ACHN (cell line): ENCODE data around the gene MOB3B.

Experiments used
- DNase-seq: peaks from one replicate; pipeline ENCODE4 v3.0.0-alpha.2; 2015
- in situ Hi-C: cut with HindIII; loops from 2 replicates; pipeline ENCODE4 v1.10.0; 2017; ENCODE audit warnings: low sequenced_read_pairs, low pct_ligation_motif_present, low pct_unique_long_range_greater_than_20kb

Gene MOB3B

GRCh38 chr9:27440888-27441740 lies 88.5 kb downstream of the MOB3B start:
- DNase-seq: no peak
- in situ Hi-C loops: no loop called here

DNA sequence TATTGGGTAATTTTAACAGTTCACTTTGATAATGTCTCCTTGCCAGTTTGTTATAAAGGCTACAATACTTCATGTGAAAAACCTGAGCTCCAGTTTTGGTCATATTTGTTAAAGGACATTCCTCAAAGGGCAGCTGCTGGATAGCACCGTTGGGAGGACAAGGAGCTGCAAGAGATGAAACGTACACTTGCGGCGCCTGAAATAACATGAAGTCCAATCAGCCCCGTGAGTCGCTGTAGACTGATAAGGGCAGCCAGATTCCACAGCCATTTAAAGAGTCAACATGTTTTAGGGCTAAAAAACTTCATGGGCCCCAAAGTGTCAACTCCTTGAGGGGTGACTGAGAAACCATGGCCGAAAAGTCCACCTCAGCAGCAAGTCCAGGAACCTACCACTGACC lies 91.1 kb downstream of the MOB3B start:
- DNase-seq: no peak
- in situ Hi-C loops: no loop called here

DNA sequence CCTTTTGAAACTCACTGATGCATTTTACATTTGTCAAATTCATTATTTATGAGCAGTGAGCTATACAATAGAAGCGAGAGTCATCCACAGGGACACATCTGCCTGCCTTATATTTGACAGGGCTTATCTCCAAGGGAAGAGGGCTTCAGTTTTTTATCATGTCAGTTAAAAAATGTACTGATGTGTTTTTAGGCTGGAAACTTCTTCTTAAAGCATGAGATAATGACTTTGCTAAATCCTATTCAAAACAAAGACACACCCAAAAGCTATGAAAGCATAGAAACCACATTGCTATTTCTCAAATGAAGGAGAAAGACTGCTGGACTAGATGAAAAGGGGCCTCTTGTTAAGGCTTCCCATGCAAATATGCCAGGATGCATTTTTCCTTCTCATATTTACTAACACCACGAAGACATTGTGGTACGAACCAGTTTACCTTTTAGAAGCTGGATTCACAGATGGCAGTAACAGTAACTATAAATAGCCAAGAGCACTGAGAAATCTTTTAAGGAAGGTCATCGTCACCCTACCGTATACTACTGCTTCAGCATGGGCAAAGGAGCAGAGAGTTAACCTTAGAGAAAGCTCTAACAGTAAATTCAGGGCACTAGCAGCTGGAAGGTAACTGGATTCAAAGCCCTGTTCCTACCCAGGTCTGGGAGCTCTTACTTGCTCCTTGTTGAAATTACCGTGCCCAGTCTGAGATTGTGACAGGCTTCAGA lies 91.8 kb downstream of the MOB3B start:
- no peak for DNase-seq
- in situ Hi-C loops: no loop called here

GRCh38 chr9:27436234-27436633 lies 93.4 kb downstream of the MOB3B start:
- no peak for DNase-seq
- in situ Hi-C loops: no loop called here

GRCh38 chr9:27433631-27434325 lies 95.8 kb downstream of the MOB3B start:
- in situ Hi-C loops: no loop called here
- no peak for DNase-seq

DNA sequence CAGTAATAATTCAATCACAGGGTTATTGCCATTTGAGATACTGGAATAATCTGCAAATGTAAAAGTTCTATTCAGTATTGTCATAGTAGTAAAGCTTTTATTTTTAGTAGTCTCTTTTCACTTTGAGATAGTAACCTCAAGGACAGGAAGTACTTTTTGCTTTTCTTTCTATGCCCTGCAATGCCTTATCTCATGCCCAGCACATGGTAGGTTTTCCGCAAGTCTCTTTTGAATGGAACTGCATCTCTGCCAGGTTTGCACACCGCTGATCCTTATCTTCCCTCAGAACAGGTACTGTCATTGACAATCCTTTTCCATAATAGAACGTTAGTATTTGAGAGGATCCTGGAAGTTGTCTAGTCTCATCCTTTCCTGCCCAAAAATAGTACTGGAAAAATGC lies 97.3 kb downstream of the MOB3B start:
- in situ Hi-C loops: no loop called here
- DNase-seq: no peak

DNA sequence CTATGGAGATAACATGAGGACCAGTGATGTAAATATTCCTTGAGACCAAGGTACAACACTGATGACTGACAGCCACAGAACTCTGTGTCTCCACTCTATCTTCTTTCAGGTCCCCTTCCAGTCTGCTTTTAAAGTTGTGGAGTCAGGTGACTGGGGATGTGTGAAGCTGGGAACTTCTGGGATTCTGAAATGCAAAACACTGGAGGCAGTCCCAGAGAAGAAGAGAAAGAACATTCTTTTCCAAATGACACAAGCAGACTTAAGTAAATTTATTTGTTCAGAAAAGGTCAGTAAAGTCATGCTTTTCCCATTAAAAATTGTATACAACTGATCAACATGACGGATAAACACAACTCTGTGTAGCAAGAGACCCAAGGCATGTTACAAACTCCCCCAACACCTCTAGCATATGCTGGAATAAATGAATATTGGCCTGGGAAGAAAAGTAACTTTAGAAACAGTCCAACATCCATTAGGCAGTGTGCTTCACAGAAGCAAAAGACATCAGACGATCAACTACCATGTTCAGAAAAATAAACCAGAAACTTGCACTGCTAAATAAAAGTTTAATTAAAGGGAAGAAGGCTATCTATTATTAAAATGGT lies 98.0 kb downstream of the MOB3B start:
- in situ Hi-C loops: no loop called here
- DNase-seq: no peak

DNA sequence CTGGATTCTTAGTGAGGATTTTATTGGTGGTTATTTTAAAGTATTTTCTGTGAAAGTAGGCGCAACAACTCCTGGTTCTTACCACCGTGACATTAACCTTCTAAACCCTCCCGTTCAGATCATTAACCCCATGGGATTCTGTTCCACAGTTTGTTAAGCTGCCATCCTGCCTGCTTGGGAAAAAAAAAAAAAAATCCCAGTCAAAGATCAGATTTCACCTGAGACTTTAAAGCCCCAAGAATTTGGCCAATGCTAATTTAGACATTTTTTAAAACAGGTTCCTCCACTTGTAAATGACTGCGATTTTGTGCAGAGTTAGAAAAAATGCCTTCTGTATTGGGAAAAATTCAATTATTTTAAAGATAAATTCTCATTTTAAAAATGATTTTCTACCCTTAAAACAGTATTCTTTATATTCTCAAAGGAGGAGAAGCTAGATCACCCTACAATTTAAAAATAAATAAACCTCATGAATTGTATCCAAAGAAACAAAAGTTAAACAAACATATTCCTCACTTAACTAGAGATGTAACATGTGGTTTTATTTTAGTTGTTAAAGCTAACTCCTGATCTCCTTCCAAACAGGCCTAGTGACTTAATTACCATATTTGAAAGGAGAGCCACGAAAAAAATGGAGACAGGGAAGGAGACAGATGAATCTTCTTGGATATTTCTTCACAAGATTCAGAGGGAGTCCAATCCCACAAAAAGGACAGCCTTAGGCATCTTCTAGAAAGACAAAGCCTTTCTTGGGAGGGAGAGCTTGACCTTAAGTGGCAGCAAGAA lies 98.7 kb downstream of the MOB3B start:
- in situ Hi-C loops: no loop called here
- DNase-seq: no peak

- no peak for DNase-seq
- in situ Hi-C loops: no loop called here
These were observed 99.7 kb downstream of the MOB3B start for GRCh38 chr9:27429917-27430316.

DNA sequence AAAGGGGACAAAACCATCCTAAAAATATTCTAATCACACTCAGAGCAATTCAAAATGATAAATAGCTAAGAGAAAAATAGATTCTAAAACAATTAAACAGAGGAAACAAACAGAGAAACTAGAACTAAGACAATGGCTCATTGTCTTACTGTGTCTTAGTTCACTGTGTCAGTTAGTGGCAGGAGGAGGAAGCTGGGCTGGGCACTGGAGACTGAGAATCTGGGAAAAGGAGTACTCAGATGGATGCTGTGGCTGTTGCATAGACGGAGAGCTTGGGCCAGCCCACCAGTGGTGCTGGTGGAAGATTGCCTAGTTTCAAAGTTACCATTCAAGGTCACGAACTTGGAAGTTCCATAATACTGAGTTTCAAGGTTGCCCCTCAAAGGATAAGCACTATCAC lies 100.2 kb downstream of the MOB3B start:
- in situ Hi-C loops: no loop called here
- no peak for DNase-seq

GRCh38 chr9:27428551-27428950 lies 101.1 kb downstream of the MOB3B start:
- in situ Hi-C loops: no loop called here
- DNase-seq: no peak

DNA sequence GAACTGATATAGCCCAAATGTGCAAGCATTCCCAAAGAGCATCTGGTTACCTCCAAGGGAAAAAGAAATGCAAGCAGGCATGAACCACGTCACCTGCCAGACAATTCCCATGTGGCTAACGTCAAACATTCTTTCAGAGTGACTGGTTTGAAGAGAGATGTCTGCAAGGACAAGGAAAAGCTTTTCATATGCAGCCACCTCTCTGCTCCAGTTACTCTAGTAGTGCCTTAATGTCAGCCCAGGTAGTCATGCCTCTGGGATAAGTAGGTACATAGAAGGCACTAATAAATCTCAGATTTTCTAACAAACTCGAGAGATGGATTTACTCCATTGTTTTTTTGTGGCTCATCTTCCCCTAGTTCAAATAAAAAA lies 102.4 kb downstream of the MOB3B start:
- in situ Hi-C loops: no loop called here
- peak; percentile 36 for DNase-seq

DNA sequence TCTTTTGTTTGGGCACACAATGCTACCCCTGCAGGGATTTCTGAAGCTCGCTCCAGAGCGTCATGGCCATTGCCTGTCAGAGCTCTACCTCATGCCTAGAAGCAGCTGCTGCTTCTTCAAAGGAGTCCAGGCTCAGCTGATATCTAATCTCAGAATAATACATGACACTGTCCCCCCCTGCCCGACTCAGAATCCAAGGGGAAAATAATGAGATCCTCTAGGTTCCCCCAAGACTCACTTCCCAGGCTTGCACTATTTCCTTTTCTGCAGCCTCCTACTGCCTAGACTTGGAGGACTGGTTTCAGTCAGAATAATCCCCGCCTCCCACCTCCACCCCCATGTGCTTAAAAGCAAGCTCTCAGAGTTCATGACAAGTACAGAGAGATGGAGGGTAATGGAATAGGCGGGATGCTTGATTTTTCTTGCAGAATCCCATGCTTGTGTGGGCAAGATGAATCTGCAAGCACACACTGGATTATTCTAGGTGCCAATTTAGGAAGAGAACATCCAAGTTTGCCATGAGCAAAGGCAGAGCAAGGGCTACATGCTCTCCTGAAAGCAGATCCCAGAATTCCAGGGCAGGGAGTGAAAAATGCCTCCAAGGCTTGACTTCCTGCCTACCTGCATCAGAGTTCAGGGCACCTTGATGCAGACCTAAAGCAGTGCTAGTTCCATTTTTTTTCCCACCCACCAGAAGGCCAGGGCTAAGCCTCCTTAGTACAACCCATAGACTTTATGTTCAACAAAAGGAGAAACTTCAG lies 102.9 kb downstream of the MOB3B start:
- DNase-seq: no peak
- in situ Hi-C loops: no loop called here

DNA sequence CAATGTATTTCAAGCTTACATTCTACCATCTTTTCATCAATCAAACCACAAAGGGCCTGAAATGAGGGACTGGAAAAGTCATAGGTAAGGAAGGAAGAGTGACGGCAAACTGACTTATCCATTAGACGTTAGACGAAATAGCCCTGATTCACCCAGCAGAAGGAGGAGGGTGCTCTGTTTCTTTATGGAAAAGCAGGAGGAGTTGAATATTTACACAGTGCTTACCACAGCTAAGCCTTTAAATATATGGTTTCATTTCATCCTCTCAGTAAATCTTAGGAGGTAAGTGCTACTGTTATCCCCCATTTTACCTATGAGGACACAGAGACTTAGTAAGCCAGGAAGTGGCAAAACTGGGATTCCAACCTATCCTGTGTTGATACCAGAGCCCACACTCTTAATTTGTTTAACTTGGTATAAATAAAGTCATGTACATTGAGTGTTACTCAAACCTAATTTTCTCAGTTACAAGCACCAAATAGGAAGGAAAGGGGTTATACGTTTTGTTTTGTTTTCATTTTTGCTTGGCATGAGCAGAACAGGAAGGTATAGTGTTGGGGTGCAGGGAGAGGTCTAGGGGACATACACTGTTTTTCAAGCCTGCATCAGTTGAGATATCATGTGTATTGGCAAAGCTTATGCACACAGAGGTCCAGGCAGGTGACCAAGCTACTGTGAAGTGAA lies 103.6 kb downstream of the MOB3B start:
- in situ Hi-C loops: no loop called here
- no peak for DNase-seq

DNA sequence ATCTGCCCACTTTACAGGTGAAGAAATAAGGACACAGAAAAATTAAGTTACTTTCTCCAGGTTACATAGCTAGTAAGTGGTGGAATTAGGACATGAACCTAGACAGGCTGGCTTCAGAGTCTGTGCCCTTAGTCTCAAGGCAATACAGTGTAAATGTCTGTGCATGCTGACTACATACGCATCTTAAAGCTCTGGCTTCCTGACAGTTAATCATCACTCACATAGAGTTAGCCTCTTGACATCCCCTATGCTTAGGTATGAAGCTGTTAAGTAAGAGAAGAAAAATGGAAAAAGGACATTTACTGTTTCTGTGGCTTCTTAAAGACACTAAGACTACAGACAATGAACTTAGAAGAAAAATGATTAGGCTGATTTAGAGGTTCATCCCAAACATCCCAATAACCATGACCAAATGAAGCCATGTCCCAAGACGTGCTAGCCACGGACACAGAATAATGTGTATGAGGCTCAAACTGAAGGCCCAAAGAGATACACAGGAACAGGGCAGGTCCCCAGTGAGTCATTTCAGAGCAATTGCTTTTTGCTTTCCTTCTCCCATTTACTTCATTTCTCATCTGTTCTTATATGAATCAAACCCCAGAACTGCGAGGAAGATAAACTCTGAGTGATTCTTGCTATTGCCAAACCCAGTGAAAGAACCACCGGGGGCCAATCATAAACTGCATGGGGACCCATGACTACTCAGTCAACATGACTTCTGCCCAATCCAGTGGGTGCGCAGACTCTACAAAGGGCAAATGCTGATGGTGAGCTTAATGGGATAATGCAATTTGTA lies 105.5 kb downstream of the MOB3B start:
- in situ Hi-C loops: no loop called here
- no peak for DNase-seq

- in situ Hi-C loops: no loop called here
- DNase-seq: no peak
These were observed 107.3 kb downstream of the MOB3B start for GRCh38 chr9:27422279-27422834.
